Frontal cortex (tissue), 4 donors: ENCODE data around the gene GLIPR1L1. TPM values are rescaled to one million over a fixed set of nuclear protein-coding genes. Genes with fewer than 3 reads are reported as not detected.
A peak's percentile ranks its signal among the peaks of the same experiment; 100 is the strongest.

Experiments used
- DNase-seq, 2 donors: peaks; one replicate each; pipeline ENCODE4 v3.0.0; 2012; ENCODE audit warnings: low spot score in 2 of 2
- FAIRE-seq: peaks from 2 replicates; lab custom pipeline; 2012; peaks lifted over from hg19 to GRCh38; lab: Jason Lieb, UNC
- total RNA-seq: library from RNA; depleted of rRNA; stranded (reverse); fragments of >200 nt; gene quantifications from one replicate; pipeline ENCODE4 v1.2.3, GENCODE V29; 2014
- donor health status: control.
- donor health status: control.
- donor health status: control.

GLIPR1L1 gene, protein sequence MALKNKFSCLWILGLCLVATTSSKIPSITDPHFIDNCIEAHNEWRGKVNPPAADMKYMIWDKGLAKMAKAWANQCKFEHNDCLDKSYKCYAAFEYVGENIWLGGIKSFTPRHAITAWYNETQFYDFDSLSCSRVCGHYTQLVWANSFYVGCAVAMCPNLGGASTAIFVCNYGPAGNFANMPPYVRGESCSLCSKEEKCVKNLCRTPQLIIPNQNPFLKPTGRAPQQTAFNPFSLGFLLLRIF
- total RNA-seq: under 0.01 TPM

DNA sequence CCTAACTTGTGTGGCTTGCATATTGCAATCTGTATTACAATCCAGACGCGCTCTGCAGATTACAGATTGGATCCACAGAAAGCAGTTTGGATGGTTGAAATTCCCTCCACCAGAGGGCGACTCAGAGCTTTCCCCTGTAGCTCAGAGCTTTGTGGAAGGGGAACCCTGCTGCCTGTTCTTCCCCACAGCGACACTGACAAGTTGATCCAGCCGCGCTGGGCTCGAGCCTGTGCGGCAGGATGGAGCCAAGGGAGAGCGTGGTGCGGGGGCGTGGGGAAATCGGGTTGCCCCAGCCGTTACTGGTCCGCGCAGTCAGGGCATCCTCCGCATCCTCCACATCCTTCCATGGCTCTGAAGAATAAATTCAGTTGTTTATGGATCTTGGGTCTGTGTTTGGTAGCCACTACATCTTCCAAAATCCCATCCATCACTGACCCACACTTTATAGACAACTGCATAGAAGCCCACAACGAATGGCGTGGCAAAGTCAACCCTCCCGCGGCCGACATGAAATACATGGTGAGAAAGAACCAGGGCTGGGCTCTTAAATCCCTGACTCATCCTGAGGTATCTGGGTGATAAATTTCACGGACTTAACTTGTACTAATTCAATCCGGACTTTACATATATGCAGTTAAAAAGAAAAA is at the start of gene GLIPR1L1:
TSS of gene GLIPR1L1 (plus strand) at position 287 of the 647 bp plus-strand sequence. CDS start at position 346, 59 bp downstream.
- DNase-seq: peak; percentile 49 to 60
- no peak for FAIRE-seq

DNA sequence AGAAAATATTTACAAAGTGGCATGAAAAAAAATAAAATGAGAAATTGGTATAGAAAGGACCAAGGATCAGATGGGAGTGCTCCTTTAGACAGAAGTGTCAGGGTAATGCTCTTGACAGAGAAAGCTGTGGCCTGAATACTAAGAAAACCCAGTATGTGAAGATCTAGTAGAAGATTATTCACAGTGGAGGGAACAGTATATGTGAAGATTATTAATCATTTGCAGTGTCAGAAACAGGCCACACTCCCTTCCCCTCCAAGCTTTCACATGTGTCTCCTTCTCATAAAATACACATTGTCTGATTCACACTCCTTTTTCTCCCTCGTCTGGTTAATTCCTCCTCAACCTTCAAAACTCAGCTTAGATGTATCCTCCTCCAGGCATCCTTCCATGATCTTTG is 45.6 kb upstream of the GLIPR1L1 start:
- FAIRE-seq: no peak
- no peak for DNase-seq

DNA sequence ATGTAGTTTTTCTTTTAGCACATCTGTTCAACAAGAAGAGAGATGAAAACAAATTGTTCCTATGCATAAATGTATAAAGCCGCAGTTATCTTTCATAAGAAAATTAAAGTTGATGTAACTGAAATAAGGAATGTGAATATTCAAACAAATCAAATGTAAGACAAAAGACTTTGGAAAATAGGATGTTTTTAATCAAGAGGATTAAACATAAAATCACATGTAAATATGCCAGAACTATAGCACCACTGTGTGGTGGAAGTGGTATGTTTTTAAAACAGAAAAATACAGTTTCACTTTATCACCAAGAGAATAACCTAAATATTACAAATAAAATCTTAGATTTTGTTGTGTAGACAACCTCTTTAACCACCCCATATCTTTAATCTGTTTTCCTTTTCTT is 44.7 kb upstream of the GLIPR1L1 start:
- FAIRE-seq (peak; percentile 66), DNase-seq (no peak)

DNA sequence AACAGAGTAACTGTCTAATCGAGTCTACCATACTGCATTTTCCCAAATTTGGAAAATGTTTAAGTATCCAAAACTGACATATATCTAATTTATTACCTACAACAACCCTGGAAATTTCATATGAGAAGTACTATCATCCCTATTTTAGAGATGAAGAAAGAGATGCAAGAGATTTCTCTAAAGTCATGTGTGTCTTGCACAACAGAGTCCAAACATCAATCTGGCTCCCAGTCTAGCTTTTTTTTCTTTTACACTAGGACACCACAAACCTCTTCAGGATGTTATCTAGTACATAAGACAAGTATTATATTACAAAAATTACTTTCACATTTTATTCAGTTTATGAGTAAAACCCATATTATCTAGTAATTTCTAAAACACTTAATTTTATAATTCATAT is 43.5 kb upstream of the GLIPR1L1 start:
- DNase-seq: no peak
- FAIRE-seq: no peak

DNA sequence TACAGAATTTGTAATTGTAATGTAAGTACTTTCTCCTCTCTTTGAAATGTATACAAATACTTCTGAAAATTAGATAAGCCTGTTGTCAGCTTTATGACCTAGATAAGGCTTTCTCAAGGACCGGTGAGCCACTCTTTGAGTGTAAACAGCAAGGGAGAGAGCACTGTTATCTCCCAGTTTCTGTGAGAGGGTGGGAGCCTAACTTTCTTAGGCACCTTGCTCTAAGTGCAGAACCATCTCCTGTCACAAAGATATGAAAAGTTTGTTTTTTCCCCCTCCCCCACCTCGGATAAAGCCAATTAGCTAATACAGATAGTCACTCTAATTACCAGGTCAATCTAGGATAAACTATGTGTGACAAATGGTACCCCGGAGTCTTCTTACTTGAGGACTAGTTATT is 40.1 kb upstream of the GLIPR1L1 start:
- no peak for DNase-seq
- FAIRE-seq: no peak

DNA sequence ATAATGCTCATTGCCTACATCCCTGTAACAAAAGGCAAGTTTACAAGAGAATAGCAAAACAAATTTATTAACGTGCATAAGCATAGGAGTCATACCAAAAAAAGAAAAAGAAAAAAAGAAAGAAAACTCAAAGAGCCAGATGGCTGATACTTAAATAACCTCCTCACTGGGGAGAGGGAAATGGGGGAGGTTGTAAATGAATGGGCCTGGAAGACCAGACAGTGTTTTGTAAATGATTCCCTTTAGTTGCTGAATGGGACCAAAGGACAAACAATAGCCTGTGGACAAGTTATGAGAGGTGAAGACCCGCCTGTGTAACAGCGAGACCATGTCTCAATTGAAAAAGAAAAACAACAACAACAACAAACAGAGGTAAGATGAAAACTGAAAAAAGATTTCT is 39.7 kb upstream of the GLIPR1L1 start:
- DNase-seq: no peak
- no peak for FAIRE-seq

- DNase-seq (no peak), FAIRE-seq (no peak)
These were observed 32.2 kb upstream of the GLIPR1L1 start for GRCh38 chr12:75302225-75302624.

- FAIRE-seq: no peak
- DNase-seq: no peak
These were observed 31.7 kb upstream of the GLIPR1L1 start for GRCh38 chr12:75302781-75303180.

DNA sequence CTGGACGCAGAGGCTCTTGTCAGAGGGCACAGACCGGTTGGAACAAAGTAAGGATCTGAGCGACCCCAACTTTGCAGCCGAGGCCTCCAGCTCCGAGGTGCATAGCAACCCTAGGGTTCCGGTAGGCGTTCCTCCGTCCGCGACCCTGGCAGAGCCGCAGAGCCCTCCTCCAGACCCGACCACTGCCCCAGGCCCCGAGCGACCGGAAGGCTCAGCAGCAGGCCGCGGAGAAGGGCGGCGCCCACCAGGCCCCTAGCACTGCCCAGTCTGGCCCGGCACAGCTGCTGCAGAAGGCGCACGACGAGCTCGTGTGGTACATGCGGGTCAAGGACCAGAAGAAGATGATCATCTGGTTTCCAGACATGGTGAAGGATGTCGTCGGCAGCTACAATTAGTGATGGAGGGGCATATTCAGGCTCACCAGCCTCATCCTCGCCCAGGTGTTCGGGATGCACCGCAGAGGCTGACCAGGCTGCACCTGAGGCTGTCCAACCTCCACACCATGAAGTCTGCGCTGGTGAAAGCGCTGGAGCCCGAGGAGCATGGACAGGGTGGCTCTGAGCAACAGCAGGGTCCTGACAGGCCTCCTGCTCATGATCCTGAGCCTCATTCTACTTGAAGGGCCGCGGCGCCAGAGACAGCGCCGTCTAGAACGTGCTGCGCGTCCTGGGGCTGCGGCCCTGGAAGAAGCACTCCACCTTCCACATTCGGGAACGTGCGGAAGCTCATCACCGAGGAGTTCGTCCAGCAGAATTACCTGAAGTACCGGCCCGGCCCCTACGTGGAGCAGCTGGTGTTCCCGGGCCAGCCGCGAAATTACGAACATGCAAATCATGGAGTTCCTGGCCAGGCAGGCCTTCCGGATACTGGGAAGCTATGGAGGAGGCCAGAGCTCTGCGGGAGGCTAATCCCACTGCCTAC is 28.8 kb upstream of the GLIPR1L1 start:
- DNase-seq (no peak), FAIRE-seq (no peak)

DNA sequence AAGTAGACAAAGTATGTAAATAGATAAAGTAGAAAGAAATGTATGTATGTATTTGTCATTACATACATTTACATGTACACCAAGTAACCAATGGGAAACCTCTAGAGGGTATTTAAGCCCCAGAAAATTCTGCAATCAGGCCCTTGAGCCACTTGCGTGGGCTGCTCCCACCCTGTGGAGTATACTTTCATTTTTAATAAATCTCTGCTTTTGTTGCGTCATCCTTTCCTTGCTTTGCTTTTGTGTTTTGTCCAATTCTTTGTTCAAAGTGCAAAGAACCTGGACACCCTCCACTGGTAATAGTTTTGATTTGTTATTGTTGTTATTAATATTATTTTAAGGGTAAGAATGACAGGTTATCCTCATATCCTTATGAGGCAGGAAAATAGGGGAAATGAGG is 26.2 kb upstream of the GLIPR1L1 start:
- no peak for DNase-seq
- no peak for FAIRE-seq

DNA sequence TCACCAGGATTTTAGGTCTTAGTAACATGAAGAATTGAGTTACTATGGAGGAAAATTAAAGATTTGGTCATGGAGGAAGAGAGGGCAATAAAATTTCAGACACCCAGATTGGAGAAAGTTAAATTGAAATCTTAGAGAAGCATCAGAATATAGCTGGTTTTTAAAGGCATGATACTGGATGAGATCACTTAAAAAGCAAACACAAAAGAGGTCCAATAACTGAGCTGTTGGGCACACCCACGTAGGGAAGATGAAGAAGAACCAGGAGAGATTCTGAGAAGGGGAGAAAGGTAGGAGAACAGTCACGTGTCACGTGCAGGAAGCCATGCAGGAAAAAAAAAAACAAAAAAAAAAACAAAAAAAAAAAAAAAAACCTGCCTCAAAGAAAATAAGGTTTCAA is 23.1 kb upstream of the GLIPR1L1 start:
- DNase-seq: no peak
- FAIRE-seq: no peak

DNA sequence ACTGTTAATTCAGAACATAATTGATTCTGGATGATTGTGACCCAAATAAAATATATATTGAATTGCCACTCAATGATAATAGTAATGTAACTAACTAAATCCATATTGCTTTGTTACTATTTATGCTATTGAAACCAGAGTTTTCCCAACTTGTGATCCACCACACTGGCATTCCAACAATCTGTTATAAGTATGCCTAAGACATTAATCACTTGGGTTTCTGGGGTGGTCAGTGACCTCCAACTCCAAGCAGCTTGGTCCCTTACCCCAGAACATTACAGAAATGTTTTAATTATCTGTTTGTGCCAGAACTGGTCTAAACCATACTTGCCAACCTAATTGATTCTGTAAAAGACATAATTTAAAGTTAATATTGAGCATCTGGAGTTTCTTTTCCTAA is 19.0 kb upstream of the GLIPR1L1 start:
- DNase-seq (no peak), FAIRE-seq (no peak)

DNA sequence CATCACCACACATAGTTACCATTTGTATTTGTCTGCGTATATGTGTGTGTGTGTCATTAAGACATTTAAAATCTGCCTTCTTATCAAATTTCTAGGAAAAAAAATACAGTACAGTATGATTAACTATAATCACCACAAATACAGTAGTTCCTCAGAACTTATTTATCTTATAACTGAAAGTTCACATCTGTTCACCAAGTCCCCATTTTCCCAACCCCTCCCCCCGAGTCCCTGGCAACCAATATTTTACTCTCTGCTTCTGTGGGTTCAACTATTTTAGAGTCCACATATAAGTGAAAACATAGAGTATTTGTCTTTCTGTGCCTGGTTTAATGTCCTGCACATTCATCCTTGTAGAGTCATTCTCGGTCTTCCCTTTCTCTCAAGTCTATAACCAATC is 16.7 kb upstream of the GLIPR1L1 start:
- DNase-seq: no peak
- FAIRE-seq: no peak

- FAIRE-seq (no peak), DNase-seq (no peak)
These were observed 12.0 kb upstream of the GLIPR1L1 start for GRCh38 chr12:75322464-75322863.

DNA sequence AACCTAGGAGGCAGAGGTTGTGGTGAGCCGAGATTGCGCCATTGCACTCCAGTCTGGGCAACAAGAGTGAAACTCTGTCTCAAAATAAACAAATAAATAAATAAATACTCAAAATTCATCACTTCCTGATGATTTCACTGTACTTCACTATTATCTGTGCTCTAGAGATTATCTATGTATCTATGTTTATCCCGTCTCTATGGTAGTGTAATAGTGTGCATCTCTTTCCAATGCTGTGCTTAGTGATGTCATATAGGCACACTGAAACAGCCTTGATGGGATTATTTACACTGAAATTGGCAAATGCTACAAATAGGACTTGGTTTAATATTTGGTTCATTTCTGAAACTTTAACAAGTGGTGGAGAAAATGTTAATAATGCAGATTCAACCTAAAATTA is 10.8 kb upstream of the GLIPR1L1 start:
- no peak for DNase-seq
- no peak for FAIRE-seq

GRCh38 chr12:75327642-75328041 is 6.8 kb upstream of the GLIPR1L1 start:
- no peak for FAIRE-seq
- no peak for DNase-seq

GRCh38 chr12:75329918-75330826 is 4.3 kb upstream of the GLIPR1L1 start, which contains the start of gene CAPS2:
Gene CAPS2 (minus strand): TSS chr12:75330324. CDS start chr12:75326498, 3,826 bp downstream.
- DNase-seq (peak in 1 of 2 donors; percentile 63), FAIRE-seq (no peak)

DNA sequence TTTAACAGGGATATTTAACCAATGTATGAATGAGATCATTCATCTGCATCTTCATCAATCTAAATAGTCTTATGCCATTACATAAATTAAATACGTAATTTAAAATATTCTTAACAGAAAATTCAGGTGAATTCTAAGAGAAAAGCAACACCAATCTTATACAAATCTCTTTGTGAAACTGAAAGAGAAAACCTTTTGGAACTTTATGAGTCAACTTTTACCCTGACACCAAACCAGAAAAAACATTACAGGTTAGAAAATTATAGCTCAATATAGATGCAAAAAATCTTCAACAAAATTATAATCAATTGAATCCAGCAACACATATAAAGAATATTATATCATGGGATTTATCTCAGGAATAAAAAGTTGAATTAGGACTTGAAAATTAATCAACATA is 3.4 kb downstream of the GLIPR1L1 start:
- FAIRE-seq (no peak), DNase-seq (no peak)

DNA sequence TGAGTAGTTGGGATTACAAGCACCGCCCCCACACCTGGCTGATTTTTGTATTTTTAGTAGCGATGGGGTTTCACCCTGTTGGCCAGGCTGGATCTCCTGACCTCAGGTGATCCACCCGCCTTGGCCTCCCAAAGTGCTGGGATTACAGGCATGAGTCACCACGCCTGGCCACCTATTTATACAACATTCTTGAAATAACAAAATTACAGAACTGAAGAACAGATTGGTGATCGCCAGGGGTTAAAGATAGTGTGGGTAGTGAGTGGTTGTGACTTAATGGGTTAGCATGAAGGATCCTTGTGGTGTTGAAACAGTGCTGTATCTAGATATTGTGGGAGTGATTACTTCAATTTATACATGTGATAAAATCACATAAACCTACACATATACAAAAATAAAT is 7.4 kb downstream of the GLIPR1L1 start:
- no peak for DNase-seq
- FAIRE-seq: no peak

- FAIRE-seq (no peak), DNase-seq (no peak)
These were observed 11.1 kb downstream of the GLIPR1L1 start for GRCh38 chr12:75345531-75345930.
